Endothelial cell (in vitro differentiated cells): ENCODE measurements around the gene TFF3. TPM values are rescaled to one million over a fixed set of nuclear protein-coding genes. Genes with fewer than 3 reads are reported as not detected.

Experiments
- DNase-seq: peaks from one replicate; pipeline ENCODE4 v3.0.0; 2021; ENCODE audit warnings: low spot score
- H3K27ac Mint-ChIP-seq: one replicate; pipeline ENCODE4 v1.8.0; 2021; ENCODE audit warnings: mixed read lengths, inconsistent platforms; ENCODE audit not compliant: unreplicated experiment
- H3K27me3 Mint-ChIP-seq: one replicate; pipeline ENCODE4 v1.8.0; 2021; ENCODE audit warnings: mild to moderate bottlenecking, moderate library complexity, mixed read lengths, inconsistent platforms; ENCODE audit not compliant: unreplicated experiment
- H3K36me3 Mint-ChIP-seq: one replicate; pipeline ENCODE4 v1.8.0; 2021; ENCODE audit warnings: mild to moderate bottlenecking, low read depth, mixed read lengths, inconsistent platforms; ENCODE audit not compliant: unreplicated experiment
- H3K4me1 Mint-ChIP-seq: one replicate; pipeline ENCODE4 v1.8.0; 2021; ENCODE audit warnings: mild to moderate bottlenecking, mixed read lengths, inconsistent platforms; ENCODE audit not compliant: unreplicated experiment
- H3K4me3 Mint-ChIP-seq: one replicate; pipeline ENCODE4 v1.8.0; 2021; ENCODE audit warnings: mild to moderate bottlenecking, mixed read lengths, inconsistent platforms; ENCODE audit not compliant: unreplicated experiment
- H3K9me3 Mint-ChIP-seq: one replicate; pipeline ENCODE4 v1.8.0; 2021; ENCODE audit warnings: mixed read lengths, inconsistent platforms; ENCODE audit not compliant: unreplicated experiment
- total RNA-seq: library from RNA; stranded (reverse); fragmentation: NEBNext Ultra II Directional; extraction: Animal tissue kit (Norgen Biotek cat#: 25700); gene quantifications from one replicate; pipeline ENCODE4 v1.2.1, GENCODE V29; 2021; ENCODE audit not compliant: unreplicated experiment
- TF ChIP-seq, protein P1 (sequence below): fragments of 200-600 bp; sonication (generic); IDR thresholded peaks from one replicate; pipeline ENCODE4 v1.5.0; 2021; ENCODE audit warnings: antibody characterized with exemption; ENCODE audit not compliant: unreplicated experiment

TFF3 gene
- total RNA-seq, 1 donor from 2014 or later: not detected

DNA sequence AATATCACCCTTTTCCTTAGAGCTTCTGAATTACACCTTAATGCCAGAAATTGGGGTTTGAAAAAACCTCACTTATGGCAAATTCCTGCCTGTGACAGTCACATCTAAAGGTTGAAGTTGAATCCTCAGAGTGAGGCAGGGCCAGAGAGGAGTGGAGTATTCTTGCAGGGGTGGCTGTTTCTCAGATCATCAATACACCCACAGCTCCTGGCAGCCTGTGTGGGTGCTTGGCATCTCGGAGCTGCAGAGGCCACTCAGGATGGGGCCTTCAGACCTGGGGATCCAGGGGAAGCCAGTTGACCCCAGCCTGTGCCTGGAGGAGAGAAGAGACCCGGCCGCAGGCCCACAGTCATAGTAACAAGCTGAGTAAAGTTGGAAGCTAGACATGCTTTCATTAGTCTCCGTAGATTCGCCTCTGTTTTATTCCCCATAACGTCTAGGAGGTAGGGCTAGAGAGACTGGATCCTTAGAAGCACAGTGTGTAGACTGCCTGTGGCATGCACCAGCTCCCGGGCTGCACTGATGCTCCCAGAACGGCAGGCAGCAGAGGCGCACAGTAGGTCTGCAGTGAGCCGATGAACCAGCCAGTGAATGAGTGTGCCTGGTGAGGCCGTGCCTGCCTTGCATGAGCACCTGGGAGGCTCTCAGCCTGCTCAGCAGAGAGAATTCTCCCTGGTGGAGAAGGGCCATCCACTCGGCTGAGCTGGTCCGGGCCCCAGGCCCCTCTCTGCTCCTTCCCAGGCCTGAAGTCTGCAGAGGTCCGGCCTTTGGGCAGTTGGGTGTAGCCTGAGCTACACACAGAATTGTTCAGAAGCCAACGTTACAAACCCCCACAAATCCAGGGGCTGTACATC, 42.9 kb downstream of the TFF3 start:
- no peak overlapping the region for H3K27ac Mint-ChIP-seq
- no peak for DNase-seq
- peaks cover 19% of the 10 kb centered on the region for H3K36me3 Mint-ChIP-seq
- no peaks in the 10 kb centered on the region for H3K9me3 Mint-ChIP-seq
- TF ChIP-seq, protein P1, sequence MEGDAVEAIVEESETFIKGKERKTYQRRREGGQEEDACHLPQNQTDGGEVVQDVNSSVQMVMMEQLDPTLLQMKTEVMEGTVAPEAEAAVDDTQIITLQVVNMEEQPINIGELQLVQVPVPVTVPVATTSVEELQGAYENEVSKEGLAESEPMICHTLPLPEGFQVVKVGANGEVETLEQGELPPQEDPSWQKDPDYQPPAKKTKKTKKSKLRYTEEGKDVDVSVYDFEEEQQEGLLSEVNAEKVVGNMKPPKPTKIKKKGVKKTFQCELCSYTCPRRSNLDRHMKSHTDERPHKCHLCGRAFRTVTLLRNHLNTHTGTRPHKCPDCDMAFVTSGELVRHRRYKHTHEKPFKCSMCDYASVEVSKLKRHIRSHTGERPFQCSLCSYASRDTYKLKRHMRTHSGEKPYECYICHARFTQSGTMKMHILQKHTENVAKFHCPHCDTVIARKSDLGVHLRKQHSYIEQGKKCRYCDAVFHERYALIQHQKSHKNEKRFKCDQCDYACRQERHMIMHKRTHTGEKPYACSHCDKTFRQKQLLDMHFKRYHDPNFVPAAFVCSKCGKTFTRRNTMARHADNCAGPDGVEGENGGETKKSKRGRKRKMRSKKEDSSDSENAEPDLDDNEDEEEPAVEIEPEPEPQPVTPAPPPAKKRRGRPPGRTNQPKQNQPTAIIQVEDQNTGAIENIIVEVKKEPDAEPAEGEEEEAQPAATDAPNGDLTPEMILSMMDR: no peak
- H3K4me3 Mint-ChIP-seq: no peak overlapping the region
- peaks cover 5% of the 10 kb centered on the region for H3K27me3 Mint-ChIP-seq
- peaks cover 22% of the 10 kb centered on the region for H3K4me1 Mint-ChIP-seq

DNA sequence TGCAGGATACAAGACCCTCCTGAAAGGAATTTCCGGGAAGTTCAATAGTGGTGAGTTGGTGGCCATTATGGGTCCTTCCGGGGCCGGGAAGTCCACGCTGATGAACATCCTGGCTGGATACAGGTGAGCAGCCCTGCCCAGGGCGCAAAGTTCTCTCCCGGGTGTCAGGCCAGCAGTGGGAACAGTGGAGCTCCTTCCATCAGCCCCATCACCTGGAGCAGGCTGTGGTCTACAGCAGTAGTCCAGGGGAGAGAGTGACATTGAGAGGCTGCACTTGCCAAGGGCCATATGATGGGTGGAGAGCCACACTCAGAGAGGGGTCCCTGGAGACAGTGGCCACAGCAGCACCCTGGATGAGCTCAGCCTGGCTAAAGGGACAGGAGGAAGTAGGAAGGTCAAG, 44.1 kb downstream of the TFF3 start:
- TF ChIP-seq, protein P1: no peak
- Mint-ChIP-seq H3K27ac (no peak overlapping the region), H3K36me3 (peaks cover 13% of the 10 kb centered on the region), H3K4me3 (peak overlapping the region; percentile 57), H3K27me3 (peaks cover 5% of the 10 kb centered on the region), H3K4me1 (peaks cover 28% of the 10 kb centered on the region), H3K9me3 (no peaks in the 10 kb centered on the region)
- DNase-seq: no peak

DNA sequence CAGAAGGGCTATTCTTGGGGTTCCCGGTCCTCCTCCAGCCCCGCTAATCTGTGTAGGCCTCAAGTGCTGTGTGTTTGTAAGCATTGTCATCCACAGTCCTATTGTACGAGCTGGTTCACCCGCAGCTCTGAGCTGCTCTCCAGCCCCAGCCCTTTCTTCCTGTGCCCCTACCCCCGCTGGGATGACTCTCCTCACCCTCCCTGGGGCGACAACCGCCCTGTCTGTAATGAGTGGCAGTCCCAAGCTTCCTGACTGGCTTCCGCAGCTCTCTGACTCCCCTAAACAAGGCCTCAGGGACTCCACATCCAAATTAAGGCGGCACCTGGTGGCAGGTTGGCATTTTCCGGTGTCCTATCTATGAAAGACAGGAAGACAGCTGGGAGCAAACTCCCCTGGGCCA, 45.8 kb downstream of the TFF3 start:
- no peak overlapping the region for H3K27ac Mint-ChIP-seq
- H3K36me3 Mint-ChIP-seq: peaks cover 12% of the 10 kb centered on the region
- H3K27me3 Mint-ChIP-seq: peaks cover 3% of the 10 kb centered on the region
- no peak for DNase-seq
- H3K4me1 Mint-ChIP-seq: peaks cover 32% of the 10 kb centered on the region
- H3K9me3 Mint-ChIP-seq: no peaks in the 10 kb centered on the region
- TF ChIP-seq, protein P1: no peak
- H3K4me3 Mint-ChIP-seq: no peak overlapping the region

DNA sequence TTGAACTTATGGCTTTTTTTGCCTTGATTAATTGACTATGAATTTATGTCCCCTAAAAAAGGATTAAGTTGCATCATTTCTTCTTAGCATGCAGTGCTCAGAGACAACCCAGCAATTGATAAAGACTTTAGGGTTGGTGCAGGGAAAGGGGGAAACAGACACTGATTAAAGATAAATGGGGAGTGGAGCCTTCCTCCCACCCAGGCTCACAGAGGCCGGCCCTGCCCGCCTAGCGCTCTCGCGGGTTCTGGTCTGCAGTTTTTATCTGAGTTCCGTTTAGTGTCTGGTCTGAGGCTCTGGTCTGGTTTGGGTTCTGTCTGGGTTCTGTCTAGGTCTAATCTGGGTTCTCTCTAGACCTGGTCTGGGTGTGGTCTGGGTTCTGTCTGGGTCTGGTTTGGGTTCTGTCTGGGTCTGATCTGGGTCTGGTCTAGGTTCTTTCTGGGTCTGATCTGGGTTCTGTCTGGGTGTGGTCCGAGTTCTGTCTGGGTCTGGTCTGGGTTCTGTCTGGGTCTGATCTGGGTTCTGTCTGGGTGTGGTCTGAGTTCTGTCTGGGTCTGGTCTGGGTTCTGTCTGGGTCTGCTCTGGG, 48.1 kb downstream of the TFF3 start:
- TF ChIP-seq, protein P1: no peak

More for the DNA sequence above, 48.1 kb downstream of the TFF3 start:
- Mint-ChIP-seq H3K4me3 (no peak overlapping the region), H3K36me3 (peaks cover 14% of the 10 kb centered on the region), H3K9me3 (no peaks in the 10 kb centered on the region), H3K27ac (no peak overlapping the region), H3K27me3 (peaks cover 6% of the 10 kb centered on the region), H3K4me1 (peaks cover 54% of the 10 kb centered on the region)
- no peak for DNase-seq
